ENCODE measurements around the gene SLC43A1.

Gene SLC43A1

DNA sequence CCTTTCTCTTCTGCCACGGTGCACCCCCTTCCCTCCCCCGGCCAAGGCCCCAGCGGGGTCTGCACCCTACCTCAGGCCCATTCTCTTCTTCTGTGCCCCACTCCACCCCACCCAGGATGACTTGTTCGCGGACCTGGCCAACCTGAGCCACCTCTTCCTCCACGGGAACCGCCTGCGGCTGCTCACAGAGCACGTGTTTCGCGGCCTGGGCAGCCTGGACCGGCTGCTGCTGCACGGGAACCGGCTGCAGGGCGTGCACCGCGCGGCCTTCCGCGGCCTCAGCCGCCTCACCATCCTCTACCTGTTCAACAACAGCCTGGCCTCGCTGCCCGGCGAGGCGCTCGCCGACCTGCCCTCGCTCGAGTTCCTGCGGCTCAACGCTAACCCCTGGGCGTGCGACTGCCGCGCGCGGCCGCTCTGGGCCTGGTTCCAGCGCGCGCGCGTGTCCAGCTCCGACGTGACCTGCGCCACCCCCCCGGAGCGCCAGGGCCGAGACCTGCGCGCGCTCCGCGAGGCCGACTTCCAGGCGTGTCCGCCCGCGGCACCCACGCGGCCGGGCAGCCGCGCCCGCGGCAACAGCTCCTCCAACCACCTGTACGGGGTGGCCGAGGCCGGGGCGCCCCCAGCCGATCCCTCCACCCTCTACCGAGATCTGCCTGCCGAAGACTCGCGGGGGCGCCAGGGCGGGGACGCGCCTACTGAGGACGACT, 39.3 kb downstream of the SLC43A1 start:
- peak in 1 of 2 donors; percentile 25 for DNase-seq
- Histone ChIP-seq H4K8ac (ENCODE audit: low read depth, low read length) (no peak overlapping the region), H4K12ac (ENCODE audit: low read depth, low read length) (no peak overlapping the region), H2BK12ac (ENCODE audit: low read length) (no peak overlapping the region), H3K27ac (ENCODE audit: low read depth, low read length) (no peak overlapping the region), H2AK5ac (ENCODE audit: low read length) (no peak overlapping the region), H3K23ac (ENCODE audit: low read length) (no peak overlapping the region), H2BK120ac (ENCODE audit: insufficient read depth, low read length, poor library complexity) (no peak overlapping the region), H3K27me3 (ENCODE audit: insufficient read depth, low read length) (peaks cover 33% of the 10 kb centered on the region), H3K79me2 (ENCODE audit: control insufficient read depth, insufficient read depth, low read length, poor library complexity) (no peaks in the 10 kb centered on the region), H3K4me2 (ENCODE audit: low read length) (peak overlapping the region; percentile 46), H3K79me1 (ENCODE audit: low read length) (no peaks in the 10 kb centered on the region), H3K14ac (ENCODE audit: low read length) (no peak overlapping the region), H3K9me3 (ENCODE audit: insufficient read depth, low read depth, low read length) (peaks cover 3% of the 10 kb centered on the region), H4K91ac (ENCODE audit: low read depth, low read length) (no peak overlapping the region), H2AFZ (ENCODE audit: insufficient read depth, low read length, poor library complexity) (peak overlapping the region; percentile 58), H3K36me3 (ENCODE audit: control insufficient read depth in 1 of 2, insufficient read depth in 2 of 2, low read length in 2 of 2) (no peaks in the 10 kb centered on the region), H2BK5ac (ENCODE audit: low read depth, low read length, poor library complexity) (no peak overlapping the region), H3K18ac (ENCODE audit: low read length) (no peak overlapping the region), H3K4me3 (ENCODE audit: low read depth, low read length) (peak overlapping the region; percentile 33), H3K9ac (ENCODE audit: low read length) (no peak overlapping the region), H3K4me1 (ENCODE audit: control insufficient read depth in 1 of 2, insufficient read depth in 2 of 2, low read length in 2 of 2) (peaks cover 6 to 8% of the 10 kb centered on the region in 2 experiments), H3K4ac (ENCODE audit: low read depth, low read length) (no peak overlapping the region)
- no CpG with 5 or more reads among the region's 80 CpGs for WGBS (ENCODE audit: extremely low coverage, insufficient coverage, insufficient read length)

DNA sequence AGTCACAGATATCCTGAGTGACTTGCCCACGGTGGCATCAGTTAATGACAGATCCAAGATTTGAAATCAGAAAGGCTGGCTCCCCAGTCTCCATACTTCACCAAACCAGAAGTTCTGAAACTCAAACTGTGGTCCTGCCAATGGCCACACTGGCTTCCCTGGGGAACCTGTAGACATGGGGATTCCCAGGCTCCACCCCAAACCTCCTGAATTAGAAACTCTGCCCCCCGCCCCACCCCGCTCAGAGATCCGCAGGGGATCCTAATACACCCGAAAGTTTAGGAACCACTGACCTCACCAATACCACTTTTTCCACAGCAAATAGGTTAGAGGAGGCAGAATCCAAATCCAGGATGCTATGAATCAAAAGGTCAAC, 39.8 kb downstream of the SLC43A1 start:
- no peak overlapping the region for H3K18ac ChIP-seq (ENCODE audit: low read length)
- no peak overlapping the region for H3K14ac ChIP-seq (ENCODE audit: low read length)
- WGBS (ENCODE audit: extremely low coverage, insufficient coverage, insufficient read length): no CpG with 5 or more reads among the region's 5 CpGs
- H3K4me2 ChIP-seq (ENCODE audit: low read length): no peak overlapping the region
- no peak overlapping the region for H2BK12ac ChIP-seq (ENCODE audit: low read length)
- H3K36me3 ChIP-seq (ENCODE audit: control insufficient read depth in 1 of 2, insufficient read depth in 2 of 2, low read length in 2 of 2): no peaks in the 10 kb centered on the region
- no peak overlapping the region for H3K27ac ChIP-seq (ENCODE audit: low read depth, low read length)
- no peak overlapping the region for H2BK120ac ChIP-seq (ENCODE audit: insufficient read depth, low read length, poor library complexity)
- no peak overlapping the region for H4K8ac ChIP-seq (ENCODE audit: low read depth, low read length)
- no peaks in the 10 kb centered on the region for H3K79me2 ChIP-seq (ENCODE audit: control insufficient read depth, insufficient read depth, low read length, poor library complexity)
- no peak overlapping the region for H3K4ac ChIP-seq (ENCODE audit: low read depth, low read length)
- H3K9me3 ChIP-seq (ENCODE audit: insufficient read depth, low read depth, low read length): peaks cover 3% of the 10 kb centered on the region
- H2BK5ac ChIP-seq (ENCODE audit: low read depth, low read length, poor library complexity): no peak overlapping the region
- no peak for DNase-seq
- H3K23ac ChIP-seq (ENCODE audit: low read length): no peak overlapping the region
- peaks cover 31% of the 10 kb centered on the region for H3K27me3 ChIP-seq (ENCODE audit: insufficient read depth, low read length)
- H4K12ac ChIP-seq (ENCODE audit: low read depth, low read length): no peak overlapping the region
- peaks cover 6 to 8% of the 10 kb centered on the region in 2 experiments for H3K4me1 ChIP-seq (ENCODE audit: control insufficient read depth in 1 of 2, insufficient read depth in 2 of 2, low read length in 2 of 2)
- H2AFZ ChIP-seq (ENCODE audit: insufficient read depth, low read length, poor library complexity): no peak overlapping the region
- no peak overlapping the region for H2AK5ac ChIP-seq (ENCODE audit: low read length)
- no peak overlapping the region for H3K4me3 ChIP-seq (ENCODE audit: low read depth, low read length)
- H3K79me1 ChIP-seq (ENCODE audit: low read length): no peaks in the 10 kb centered on the region
- no peak overlapping the region for H4K91ac ChIP-seq (ENCODE audit: low read depth, low read length)
- H3K9ac ChIP-seq (ENCODE audit: low read length): no peak overlapping the region

- no peak overlapping the region for H3K27ac ChIP-seq (ENCODE audit: low read depth, low read length)
- H4K91ac ChIP-seq (ENCODE audit: low read depth, low read length): no peak overlapping the region
- H3K4ac ChIP-seq (ENCODE audit: low read depth, low read length): no peak overlapping the region
- no peak overlapping the region for H3K18ac ChIP-seq (ENCODE audit: low read length)
- H4K8ac ChIP-seq (ENCODE audit: low read depth, low read length): no peak overlapping the region
- H3K14ac ChIP-seq (ENCODE audit: low read length): no peak overlapping the region
- no peak overlapping the region for H2AFZ ChIP-seq (ENCODE audit: insufficient read depth, low read length, poor library complexity)
- peaks cover 31% of the 10 kb centered on the region for H3K27me3 ChIP-seq (ENCODE audit: insufficient read depth, low read length)
- no peaks in the 10 kb centered on the region for H3K36me3 ChIP-seq (ENCODE audit: control insufficient read depth in 1 of 2, insufficient read depth in 2 of 2, low read length in 2 of 2)
- WGBS (ENCODE audit: extremely low coverage, insufficient coverage, insufficient read length): no CpG with 5 or more reads among the region's 1 CpG
- no peak for DNase-seq
- no peaks in the 10 kb centered on the region for H3K79me1 ChIP-seq (ENCODE audit: low read length)
- H3K4me3 ChIP-seq (ENCODE audit: low read depth, low read length): no peak overlapping the region
- no peak overlapping the region for H2BK5ac ChIP-seq (ENCODE audit: low read depth, low read length, poor library complexity)
- H2BK120ac ChIP-seq (ENCODE audit: insufficient read depth, low read length, poor library complexity): no peak overlapping the region
- no peak overlapping the region for H2BK12ac ChIP-seq (ENCODE audit: low read length)
- H2AK5ac ChIP-seq (ENCODE audit: low read length): no peak overlapping the region
- H3K4me1 ChIP-seq (ENCODE audit: control insufficient read depth in 1 of 2, insufficient read depth in 2 of 2, low read length in 2 of 2): peaks cover 6 to 8% of the 10 kb centered on the region in 2 experiments
- H3K79me2 ChIP-seq (ENCODE audit: control insufficient read depth, insufficient read depth, low read length, poor library complexity): no peaks in the 10 kb centered on the region
- H3K9me3 ChIP-seq (ENCODE audit: insufficient read depth, low read depth, low read length): peaks cover 3% of the 10 kb centered on the region
- H3K9ac ChIP-seq (ENCODE audit: low read length): no peak overlapping the region
- no peak overlapping the region for H3K23ac ChIP-seq (ENCODE audit: low read length)
- H4K12ac ChIP-seq (ENCODE audit: low read depth, low read length): no peak overlapping the region
- H3K4me2 ChIP-seq (ENCODE audit: low read length): no peak overlapping the region
These were observed 40.3 kb downstream of the SLC43A1 start for GRCh38 chr11:57475191-57475590.

- Histone ChIP-seq H2BK5ac (ENCODE audit: low read depth, low read length, poor library complexity) (no peak overlapping the region), H3K79me2 (ENCODE audit: control insufficient read depth, insufficient read depth, low read length, poor library complexity) (no peaks in the 10 kb centered on the region), H3K4me3 (ENCODE audit: low read depth, low read length) (no peak overlapping the region), H3K4ac (ENCODE audit: low read depth, low read length) (no peak overlapping the region), H3K9me3 (ENCODE audit: insufficient read depth, low read depth, low read length) (peaks cover 3% of the 10 kb centered on the region), H3K4me2 (ENCODE audit: low read length) (no peak overlapping the region), H3K27ac (ENCODE audit: low read depth, low read length) (no peak overlapping the region), H3K23ac (ENCODE audit: low read length) (no peak overlapping the region), H3K27me3 (ENCODE audit: insufficient read depth, low read length) (peaks cover 31% of the 10 kb centered on the region), H2AFZ (ENCODE audit: insufficient read depth, low read length, poor library complexity) (no peak overlapping the region), H4K12ac (ENCODE audit: low read depth, low read length) (no peak overlapping the region), H3K36me3 (ENCODE audit: control insufficient read depth in 1 of 2, insufficient read depth in 2 of 2, low read length in 2 of 2) (no peaks in the 10 kb centered on the region), H2BK120ac (ENCODE audit: insufficient read depth, low read length, poor library complexity) (no peak overlapping the region), H2AK5ac (ENCODE audit: low read length) (no peak overlapping the region), H2BK12ac (ENCODE audit: low read length) (no peak overlapping the region), H4K8ac (ENCODE audit: low read depth, low read length) (no peak overlapping the region), H3K79me1 (ENCODE audit: low read length) (no peaks in the 10 kb centered on the region), H3K9ac (ENCODE audit: low read length) (no peak overlapping the region), H3K14ac (ENCODE audit: low read length) (no peak overlapping the region), H3K18ac (ENCODE audit: low read length) (no peak overlapping the region), H4K91ac (ENCODE audit: low read depth, low read length) (no peak overlapping the region), H3K4me1 (ENCODE audit: control insufficient read depth in 1 of 2, insufficient read depth in 2 of 2, low read length in 2 of 2) (peaks cover 6 to 8% of the 10 kb centered on the region in 2 experiments)
- DNase-seq: no peak
- no CpG with 5 or more reads among the region's 5 CpGs for WGBS (ENCODE audit: extremely low coverage, insufficient coverage, insufficient read length)
These were observed 40.7 kb downstream of the SLC43A1 start for GRCh38 chr11:57474803-57475115.
